Peyer's patch (tissue), 4 donors: ENCODE measurements around the gene TIAM2. TPM values are rescaled to one million over a fixed set of nuclear protein-coding genes. Genes with fewer than 3 reads are reported as not detected.

Source experiments
- DNase-seq, 3 donors: peaks; one replicate each; pipeline ENCODE4 v3.0.0-alpha.2; 2017 to 2019
- H3K27ac ChIP-seq, 4 donors: fragments of 200-600 bp; sonication (generic); one replicate each; pipeline ENCODE4 v1.5.1; 2016 to 2019
- H3K27me3 ChIP-seq, 2 donors: fragments of 200-600 bp; sonication (generic); one replicate each; pipeline ENCODE4 v1.5.1; 2019
- H3K36me3 ChIP-seq, 3 donors: fragments of 200-600 bp; sonication (generic); one replicate each; pipeline ENCODE4 v1.5.1; 2016 to 2019
- H3K4me1 ChIP-seq, 4 donors: fragments of 200-600 bp; sonication (generic); one replicate each; pipeline ENCODE4 v1.5.1; 2016 to 2019
- H3K4me3 ChIP-seq, 4 donors: fragments of 200-600 bp; sonication (generic); 1 replicate in 3 of 4; 2 replicates in 1 of 4; pipeline ENCODE4 v1.5.1; 2016 to 2019; ENCODE audit warnings: mild to moderate bottlenecking in 1 of 4
- H3K9me3 ChIP-seq, 4 donors: fragments of 200-600 bp; sonication (generic); one replicate each; pipeline ENCODE4 v1.5.1; 2016 to 2019; ENCODE audit warnings: mild to moderate bottlenecking in 1 of 4
- POLR2A ChIP-seq, 2 donors: fragments of 450-650 bp; IDR thresholded peaks; one replicate each; pipeline ENCODE4 v1.5.1; 2017; ENCODE audit warnings: antibody characterized with exemption in 2 of 2, mild to moderate bottlenecking in 2 of 2, moderate library complexity in 2 of 2
- total RNA-seq, 4 donors: library from RNA; depleted of rRNA; stranded (reverse); fragments of >200 nt; gene quantifications; one replicate each; pipeline ENCODE4 v1.1.0, GENCODE V29; 2016
- TF ChIP-seq, protein P1 (sequence below), 6 experiments: fragments of 450-650 bp in 4 of 6; fragments of 200-600 bp in 2 of 6; sonication (generic) in 1 of 6; IDR thresholded peaks; one replicate each; pipeline ENCODE4 v1.5.1; 2017 to 2019; ENCODE audit warnings: antibody characterized with exemption in 6 of 6, mild to moderate bottlenecking in 3 of 6, moderate library complexity in 1 of 6

TIAM2 gene
- total RNA-seq, 4 donors from 2014 or later: 47.0 to 139 (median 91.9) TPM

DNA sequence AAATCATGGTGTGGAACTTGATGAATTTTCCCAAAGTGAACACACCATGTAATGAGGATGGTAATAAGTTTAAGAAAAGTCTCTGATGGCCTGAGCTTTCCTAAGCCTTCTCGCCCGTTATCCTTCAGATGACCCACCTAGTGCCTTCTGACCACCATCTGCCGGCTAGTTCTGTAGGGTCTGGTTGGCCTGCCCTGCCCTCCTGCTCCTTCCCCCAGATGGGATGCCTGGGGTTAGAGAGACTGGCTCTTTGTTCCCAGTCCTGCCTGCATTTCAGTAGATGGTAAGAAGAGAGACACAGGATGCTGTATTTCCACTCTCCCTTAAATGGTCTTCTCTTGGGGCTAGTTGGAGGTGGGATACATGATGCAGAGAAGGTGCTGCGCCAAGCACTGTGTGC, 43.0 kb downstream of the TIAM2 start:
- Histone ChIP-seq H3K27me3 (no peaks in the 10 kb centered on the region), H3K36me3 (no peaks in the 10 kb centered on the region), H3K9me3 (no peaks in the 10 kb centered on the region), H3K4me1 (peaks cover 0 to 5% (median 0%) of the 10 kb centered on the region in 4 donors), H3K4me3 (no peak overlapping the region), H3K27ac (no peak overlapping the region)
- DNase-seq: no peak
- TF ChIP-seq, protein P1, sequence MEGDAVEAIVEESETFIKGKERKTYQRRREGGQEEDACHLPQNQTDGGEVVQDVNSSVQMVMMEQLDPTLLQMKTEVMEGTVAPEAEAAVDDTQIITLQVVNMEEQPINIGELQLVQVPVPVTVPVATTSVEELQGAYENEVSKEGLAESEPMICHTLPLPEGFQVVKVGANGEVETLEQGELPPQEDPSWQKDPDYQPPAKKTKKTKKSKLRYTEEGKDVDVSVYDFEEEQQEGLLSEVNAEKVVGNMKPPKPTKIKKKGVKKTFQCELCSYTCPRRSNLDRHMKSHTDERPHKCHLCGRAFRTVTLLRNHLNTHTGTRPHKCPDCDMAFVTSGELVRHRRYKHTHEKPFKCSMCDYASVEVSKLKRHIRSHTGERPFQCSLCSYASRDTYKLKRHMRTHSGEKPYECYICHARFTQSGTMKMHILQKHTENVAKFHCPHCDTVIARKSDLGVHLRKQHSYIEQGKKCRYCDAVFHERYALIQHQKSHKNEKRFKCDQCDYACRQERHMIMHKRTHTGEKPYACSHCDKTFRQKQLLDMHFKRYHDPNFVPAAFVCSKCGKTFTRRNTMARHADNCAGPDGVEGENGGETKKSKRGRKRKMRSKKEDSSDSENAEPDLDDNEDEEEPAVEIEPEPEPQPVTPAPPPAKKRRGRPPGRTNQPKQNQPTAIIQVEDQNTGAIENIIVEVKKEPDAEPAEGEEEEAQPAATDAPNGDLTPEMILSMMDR (IDR thresholded peaks at IDR 0.05): no peak
- TF ChIP-seq POLR2A (IDR thresholded peaks at IDR 0.05): no peak

DNA sequence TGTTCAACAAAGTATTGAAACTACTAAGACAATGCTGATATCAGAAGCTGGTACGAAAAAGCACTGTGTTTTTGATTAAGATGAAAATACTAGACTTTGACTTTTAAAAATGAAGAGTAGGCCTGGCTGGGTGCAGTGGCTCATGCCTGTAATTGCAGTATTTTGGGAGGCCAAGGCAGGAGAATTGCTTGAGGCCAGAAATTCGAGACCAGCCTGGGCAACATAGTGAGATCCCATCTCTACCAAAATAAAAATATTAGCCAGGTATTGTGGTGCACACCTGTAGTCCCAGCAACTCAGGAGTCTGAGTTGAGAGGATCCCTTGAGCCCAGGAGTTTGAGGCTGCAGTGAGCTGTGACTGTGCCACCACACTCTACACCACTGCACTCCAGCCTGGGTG, 43.4 kb downstream of the TIAM2 start:
- peaks cover 0 to 5% (median 0%) of the 10 kb centered on the region in 4 donors for H3K4me1 ChIP-seq

DNA sequence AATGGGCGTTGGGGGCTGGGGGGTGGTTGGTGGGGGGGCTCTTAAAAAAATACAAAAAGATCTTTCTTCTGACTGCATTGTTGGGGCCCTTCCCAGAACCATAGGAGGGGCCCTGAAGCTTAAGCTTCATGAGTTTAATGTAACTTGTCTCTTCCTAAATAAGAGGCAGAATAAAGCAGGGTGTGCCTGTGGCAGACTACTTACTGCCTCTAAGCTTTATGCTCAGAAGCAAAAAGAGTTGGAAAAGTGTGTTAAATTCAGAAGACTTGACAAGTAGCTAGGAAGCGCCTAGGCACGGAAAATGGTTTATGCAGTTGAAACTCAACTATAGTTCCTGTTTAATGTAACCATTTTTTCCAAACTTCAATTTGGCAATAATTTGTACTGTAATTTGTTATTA, 44.5 kb downstream of the TIAM2 start:
- TF ChIP-seq POLR2A (IDR thresholded peaks at IDR 0.05): no peak
- TF ChIP-seq, protein P1 (IDR thresholded peaks at IDR 0.05): no peak

More for the DNA sequence above, 43.4 kb downstream of the TIAM2 start:
- Histone ChIP-seq H3K36me3 (no peaks in the 10 kb centered on the region), H3K9me3 (no peaks in the 10 kb centered on the region), H3K4me3 (no peak overlapping the region), H3K27me3 (no peaks in the 10 kb centered on the region), H3K27ac (no peak overlapping the region)
- no peak for DNase-seq
- TF ChIP-seq, protein P1 (IDR thresholded peaks at IDR 0.05): no peak
- no peak for TF ChIP-seq POLR2A (IDR thresholded peaks at IDR 0.05)

DNA sequence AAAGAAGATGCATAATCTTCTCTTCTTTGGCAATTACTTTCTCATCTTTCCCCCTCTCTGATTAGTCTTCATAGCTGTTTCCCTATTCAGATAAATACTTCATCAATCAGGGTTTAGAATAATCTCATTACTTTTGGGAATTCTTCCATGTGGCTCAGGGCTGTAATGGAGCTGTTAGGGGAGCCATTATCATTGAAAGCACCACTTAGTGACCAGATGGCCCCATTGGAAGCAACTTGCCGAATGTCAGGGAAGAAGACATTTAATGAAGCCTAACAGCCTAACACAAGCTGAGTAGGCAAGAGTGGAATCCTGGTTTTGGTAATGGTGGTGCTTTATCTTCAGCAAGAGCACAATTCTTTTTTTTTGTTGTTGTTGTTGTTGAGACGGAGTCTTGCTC, 45.0 kb downstream of the TIAM2 start:
- no peaks in the 10 kb centered on the region for H3K36me3 ChIP-seq
- no peak overlapping the region for H3K4me3 ChIP-seq
- H3K4me1 ChIP-seq: peaks cover 0 to 5% (median 0%) of the 10 kb centered on the region in 4 donors
- no peak for DNase-seq
- H3K9me3 ChIP-seq: no peaks in the 10 kb centered on the region
- H3K27ac ChIP-seq: no peak overlapping the region
- TF ChIP-seq POLR2A (IDR thresholded peaks at IDR 0.05): no peak
- TF ChIP-seq, protein P1 (IDR thresholded peaks at IDR 0.05): no peak
- no peaks in the 10 kb centered on the region for H3K27me3 ChIP-seq

More for the DNA sequence above, 44.5 kb downstream of the TIAM2 start:
- Histone ChIP-seq H3K4me3 (no peak overlapping the region), H3K27ac (no peak overlapping the region), H3K4me1 (peaks cover 0 to 5% (median 0%) of the 10 kb centered on the region in 4 donors), H3K36me3 (no peaks in the 10 kb centered on the region), H3K9me3 (no peaks in the 10 kb centered on the region), H3K27me3 (no peaks in the 10 kb centered on the region)
- DNase-seq: no peak

DNA sequence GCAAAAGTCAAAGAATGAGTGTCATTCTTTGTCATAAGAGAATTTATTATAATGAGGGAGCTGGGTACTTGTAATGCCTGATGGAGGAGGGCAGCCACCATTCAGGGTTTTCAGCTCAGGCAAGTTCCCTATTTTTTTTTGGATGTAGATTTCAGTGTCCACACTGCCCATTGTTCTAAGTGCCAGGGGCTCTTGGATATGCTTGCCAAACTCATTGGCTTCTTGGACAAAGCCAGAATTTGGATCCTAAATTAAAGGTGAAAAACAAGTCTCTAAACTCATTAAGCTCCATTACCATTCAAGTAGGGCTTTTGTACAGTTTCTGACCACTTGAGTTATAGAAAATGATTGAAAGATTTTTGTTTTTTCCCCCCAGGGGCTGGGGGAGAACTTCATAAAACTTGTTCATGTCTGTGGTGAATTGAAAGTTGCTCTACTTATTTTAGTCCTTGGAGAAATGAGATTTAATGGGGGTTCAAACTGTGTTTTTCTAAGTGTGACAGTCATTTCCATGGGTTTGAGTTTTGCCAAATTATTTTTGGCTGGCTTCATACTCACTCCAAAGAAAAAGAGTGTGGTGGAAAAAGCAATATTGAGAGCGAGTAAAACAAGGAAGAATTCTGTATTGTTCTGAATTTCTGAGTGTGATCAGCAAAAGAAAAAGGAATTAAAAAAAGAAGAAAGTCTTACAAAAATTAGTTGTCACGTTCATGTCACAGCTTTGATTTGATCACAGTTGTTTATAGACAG, 46.0 kb downstream of the TIAM2 start:
- H3K9me3 ChIP-seq: no peaks in the 10 kb centered on the region
- H3K4me3 ChIP-seq: no peak overlapping the region
- no peak for DNase-seq
- peaks cover 0 to 5% (median 0%) of the 10 kb centered on the region in 4 donors for H3K4me1 ChIP-seq
- TF ChIP-seq, protein P1 (IDR thresholded peaks at IDR 0.05): no peak
- TF ChIP-seq POLR2A (IDR thresholded peaks at IDR 0.05): no peak
- H3K27ac ChIP-seq: no peak overlapping the region
- no peaks in the 10 kb centered on the region for H3K36me3 ChIP-seq
- H3K27me3 ChIP-seq: no peaks in the 10 kb centered on the region
